Testis (tissue), 3 donors: Measurements from ENCODE around the gene ZNF445. TPM values are rescaled to one million over a fixed set of nuclear protein-coding genes. Genes with fewer than 3 reads are reported as not detected.

Source experiments
- DNase-seq: peaks from one replicate; pipeline ENCODE4 v3.0.0-alpha.2; 2019
- H3K27ac ChIP-seq, 2 donors: fragments of 200-600 bp; sonication (generic); one replicate each; pipeline ENCODE4 v1.5.1; 2019
- H3K27me3 ChIP-seq: fragments of 200-600 bp; sonication (generic); one replicate; pipeline ENCODE4 v1.5.1; 2019
- H3K36me3 ChIP-seq: fragments of 200-600 bp; sonication (generic); one replicate; pipeline ENCODE4 v1.5.1; 2017; ENCODE audit warnings: low read depth; ENCODE audit errors: missing control alignments
- H3K4me1 ChIP-seq: fragments of 200-600 bp; sonication (generic); one replicate; pipeline ENCODE4 v1.5.1; 2019
- H3K4me3 ChIP-seq, 2 donors: fragments of 200-600 bp; sonication (generic); one replicate each; pipeline ENCODE4 v1.5.1; 2017 to 2019
- H3K9me3 ChIP-seq: fragments of 200-600 bp; sonication (generic); one replicate; pipeline ENCODE4 v1.5.1; 2017
- CTCF ChIP-seq, 3 experiments: fragments of 450-650 bp in 2 of 3; fragments of 200-600 bp in 1 of 3; sonication (generic) in 1 of 3; IDR thresholded peaks; one replicate each; pipeline ENCODE4 v1.5.1; 2016 to 2019; ENCODE audit warnings: antibody characterized with exemption in 3 of 3, mild to moderate bottlenecking in 2 of 3, moderate library complexity in 1 of 3
- POLR2A ChIP-seq: fragments of 450-650 bp; IDR thresholded peaks from one replicate; pipeline ENCODE4 v1.6.1; 2017; ENCODE audit warnings: antibody characterized with exemption, mild to moderate bottlenecking, moderate library complexity
- WGBS, 2 donors: methylation state at CpG; one replicate each; pipeline ENCODE4 v1.1.5; 2018; 5-methylcytosine and 5-hydroxymethylcytosine counted together
- intact Hi-C: fragments of 100-400 bp; cut with DNase I; formaldehyde crosslinking; loops from one replicate; pipeline ENCODE4 v1.15.1; 2023; ENCODE audit warnings: low total_unique reads
- polyA plus RNA-seq: library from polyadenylated mRNA; stranded (reverse); fragments of 350-450 nt; fragmentation: Illumina TruSeq; extraction: RNeasy Lipid Tissue Mini Kit (QIAGEN cat#74804); gene quantifications from one replicate; pipeline ENCODE4 v1.2.3, GENCODE V29; 2014; ENCODE audit warnings: low read depth, low replicate concordance; ENCODE audit not compliant: insufficient read depth
- total RNA-seq, 2 donors: library from RNA; depleted of rRNA; stranded (reverse); fragments of >200 nt; gene quantifications; one replicate each; pipeline ENCODE4 v1.2.3, GENCODE V29; 2016

The ZNF445 gene
- total and polyA plus RNA-seq, 3 donors from 2014 or later, result 8.5 to 15.8 (median 15.0) TPM

- Histone ChIP-seq H3K4me1 (no peaks in the 10 kb centered on the region), H3K27me3 (no peaks in the 10 kb centered on the region), H3K36me3 (no peaks in the 10 kb centered on the region), H3K27ac (no peak overlapping the region), H3K4me3 (no peak overlapping the region), H3K9me3 (no peaks in the 10 kb centered on the region)
- intact Hi-C loops, result no loop called here
- DNase-seq, result no peak
- TF ChIP-seq POLR2A (no peak), CTCF (IDR thresholded peaks at IDR 0.05) (no peak)
- WGBS, 2 donors, result 70 to 78% methylated on average over 2 of the region's 2 CpGs
These were observed 41.3 kb upstream of the ZNF445 start for GRCh38 chr3:44518782-44519156.

- Histone ChIP-seq H3K4me3 (no peak overlapping the region), H3K27ac (no peak overlapping the region), H3K4me1 (no peaks in the 10 kb centered on the region), H3K9me3 (no peaks in the 10 kb centered on the region), H3K27me3 (no peaks in the 10 kb centered on the region), H3K36me3 (no peaks in the 10 kb centered on the region)
- WGBS, 2 donors, result 87 to 93% methylated on average over 3 of the region's 3 CpGs
- no peak for DNase-seq
- intact Hi-C loops, result no loop called here
- TF ChIP-seq CTCF (IDR thresholded peaks at IDR 0.05) (no peak), POLR2A (no peak)
These were observed 38.8 kb upstream of the ZNF445 start for GRCh38 chr3:44516230-44516629.

- Histone ChIP-seq H3K27ac (no peak overlapping the region), H3K4me1 (no peaks in the 10 kb centered on the region), H3K27me3 (no peaks in the 10 kb centered on the region), H3K36me3 (no peaks in the 10 kb centered on the region), H3K4me3 (no peak overlapping the region), H3K9me3 (no peaks in the 10 kb centered on the region)
- 39 to 49% methylated on average over 3 of the region's 3 CpGs for WGBS, 2 donors
- TF ChIP-seq POLR2A, result no peak
- TF ChIP-seq CTCF (IDR thresholded peaks at IDR 0.05), result no peak
- intact Hi-C loops, result no loop called here
- no peak for DNase-seq
These were observed 36.0 kb upstream of the ZNF445 start for GRCh38 chr3:44513513-44513912.

- no peaks in the 10 kb centered on the region for H3K36me3 ChIP-seq
- no peaks in the 10 kb centered on the region for H3K27me3 ChIP-seq
- H3K4me1 ChIP-seq, result no peaks in the 10 kb centered on the region
- peak overlapping the region; percentile 82 to 83 for H3K4me3 ChIP-seq
- intact Hi-C loops, result no loop called here
- peak; percentile 20 for DNase-seq
- H3K27ac ChIP-seq, result peak overlapping the region; percentile 71 to 92
- no peaks in the 10 kb centered on the region for H3K9me3 ChIP-seq
- TF ChIP-seq POLR2A, result no peak
- no peak for TF ChIP-seq CTCF (IDR thresholded peaks at IDR 0.05)
- 17 to 19% methylated on average over 4 of the region's 4 CpGs for WGBS, 2 donors
These were observed 33.7 kb upstream of the ZNF445 start for GRCh38 chr3:44511238-44511566.

GRCh38 chr3:44510000-44510368, 32.5 kb upstream of the ZNF445 start:
- H3K4me1 ChIP-seq, result no peaks in the 10 kb centered on the region
- TF ChIP-seq CTCF (IDR thresholded peaks at IDR 0.05) (no peak), POLR2A (no peak)
- no peaks in the 10 kb centered on the region for H3K9me3 ChIP-seq
- WGBS, 2 donors, result 0 to 2% methylated on average over 6 of the region's 6 CpGs
- H3K27me3 ChIP-seq, result no peaks in the 10 kb centered on the region
- no peaks in the 10 kb centered on the region for H3K36me3 ChIP-seq
- H3K27ac ChIP-seq, result peak overlapping the region; percentile 71 to 92
- intact Hi-C loops, result no loop called here
- peak overlapping the region; percentile 82 to 83 for H3K4me3 ChIP-seq
- peak; percentile 41 for DNase-seq
